IPS-11a (cell line): ENCODE data around the gene PLD3.

Source experiments
- H3K4me3 ChIP-seq: one replicate; pipeline ENCODE4 v1.5.1; 2013; ENCODE audit warnings: low read depth, low read length, control low read depth

PLD3 gene

GRCh38 chr19:40348125-40348913 is at the start of gene PLD3, which contains the start of gene C19orf47:
TSS of gene PLD3 (plus strand) at chr19:40348695. CDS start at chr19:40366484, 17,789 bp downstream.
TSS of gene C19orf47 (minus strand) at chr19:40348397. CDS start at chr19:40341857, 6,540 bp downstream.
- peak within 1 kb of the TSS; percentile 94 for H3K4me3 ChIP-seq

GRCh38 chr19:40300668-40301067 is 47.8 kb upstream of the PLD3 start:
- H3K4me3 ChIP-seq = no peak overlapping the region

GRCh38 chr19:40302224-40303011 is 46.1 kb upstream of the PLD3 start:
- no peak overlapping the region for H3K4me3 ChIP-seq

- no peak overlapping the region for H3K4me3 ChIP-seq
Observed at GRCh38 chr19:40303765-40304164, 44.7 kb upstream of the PLD3 start.

- no peak overlapping the region for H3K4me3 ChIP-seq
Observed at GRCh38 chr19:40304306-40304705, 44.2 kb upstream of the PLD3 start.

- no peak overlapping the region for H3K4me3 ChIP-seq
Observed at GRCh38 chr19:40305403-40305802, 43.1 kb upstream of the PLD3 start.

DNA sequence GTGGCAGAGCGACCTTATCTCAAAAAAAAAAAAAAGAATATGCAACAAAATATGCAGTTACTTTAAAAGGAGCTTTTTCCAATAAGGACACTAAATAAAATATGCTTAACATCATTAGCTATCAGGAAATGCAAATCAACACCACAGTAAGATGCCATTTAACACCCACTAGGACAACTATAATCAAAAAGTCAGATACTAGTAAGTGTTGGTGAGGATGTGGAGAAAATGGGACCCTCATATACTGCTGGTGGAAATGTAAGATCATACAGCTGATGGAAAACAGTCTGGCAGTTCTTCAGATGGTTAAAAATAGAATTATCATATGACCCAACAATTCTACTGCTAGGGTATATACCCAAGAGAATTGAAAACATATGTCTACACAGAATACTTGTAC is 38.8 kb upstream of the PLD3 start:
- no peak overlapping the region for H3K4me3 ChIP-seq

GRCh38 chr19:40312533-40312932 is 36.0 kb upstream of the PLD3 start:
- H3K4me3 ChIP-seq = no peak overlapping the region

- no peak overlapping the region for H3K4me3 ChIP-seq
Observed at GRCh38 chr19:40313229-40313983, 35.1 kb upstream of the PLD3 start.

- no peak overlapping the region for H3K4me3 ChIP-seq
Observed at GRCh38 chr19:40314656-40315055, 33.8 kb upstream of the PLD3 start.

DNA sequence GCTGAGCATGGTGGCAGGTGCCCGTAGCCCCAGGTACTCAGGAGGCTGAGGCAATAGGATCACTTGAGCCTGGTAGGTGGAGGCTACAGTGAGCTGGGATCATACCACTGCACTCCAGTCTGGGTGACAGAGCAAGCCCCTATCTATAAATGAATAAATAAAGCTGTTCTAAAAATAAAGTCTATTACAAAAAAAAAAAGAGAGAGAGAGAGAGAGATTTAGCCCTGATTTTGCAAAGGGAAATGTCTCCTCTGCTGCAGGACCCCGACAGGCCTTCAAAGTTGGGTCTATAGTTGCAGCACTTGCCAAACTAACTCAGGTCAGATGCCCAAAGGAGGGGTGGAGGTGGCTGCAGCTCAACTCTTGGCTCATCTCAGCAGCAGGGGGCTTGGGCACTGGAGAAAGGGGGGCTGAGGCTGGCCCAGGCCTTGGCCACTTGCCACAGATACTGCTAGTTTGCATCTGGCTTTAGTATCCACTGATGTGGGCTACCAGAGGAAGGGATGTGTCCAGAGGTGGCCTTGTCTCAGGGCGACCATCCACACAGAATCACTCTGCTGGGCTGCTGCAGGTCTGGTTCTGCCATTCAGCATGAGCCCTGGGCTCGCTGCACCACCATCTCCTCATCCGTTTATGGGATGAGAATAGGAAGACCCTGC is 32.6 kb upstream of the PLD3 start:
- H3K4me3 ChIP-seq = no peak overlapping the region

- no peak overlapping the region for H3K4me3 ChIP-seq
Observed at GRCh38 chr19:40317338-40317737, 31.2 kb upstream of the PLD3 start.

DNA sequence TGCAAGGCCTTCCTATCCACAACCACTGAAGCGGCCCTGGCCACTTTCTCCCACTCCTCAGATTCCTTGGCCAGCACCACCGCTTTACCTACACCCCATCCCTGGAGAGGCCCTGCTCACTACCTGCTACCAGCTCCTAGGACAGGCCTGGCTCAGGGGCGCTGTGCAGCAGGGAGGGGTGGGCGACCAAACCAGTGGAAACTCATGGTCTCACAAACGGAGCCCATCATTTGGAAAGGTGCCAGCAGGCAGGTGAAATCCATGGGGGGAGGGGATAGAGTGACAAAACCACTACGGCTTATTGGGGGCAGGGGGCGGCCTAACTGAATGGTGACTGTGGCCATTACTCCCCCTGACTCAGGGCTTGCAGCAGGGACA is 27.9 kb upstream of the PLD3 start:
- no peak overlapping the region for H3K4me3 ChIP-seq

DNA sequence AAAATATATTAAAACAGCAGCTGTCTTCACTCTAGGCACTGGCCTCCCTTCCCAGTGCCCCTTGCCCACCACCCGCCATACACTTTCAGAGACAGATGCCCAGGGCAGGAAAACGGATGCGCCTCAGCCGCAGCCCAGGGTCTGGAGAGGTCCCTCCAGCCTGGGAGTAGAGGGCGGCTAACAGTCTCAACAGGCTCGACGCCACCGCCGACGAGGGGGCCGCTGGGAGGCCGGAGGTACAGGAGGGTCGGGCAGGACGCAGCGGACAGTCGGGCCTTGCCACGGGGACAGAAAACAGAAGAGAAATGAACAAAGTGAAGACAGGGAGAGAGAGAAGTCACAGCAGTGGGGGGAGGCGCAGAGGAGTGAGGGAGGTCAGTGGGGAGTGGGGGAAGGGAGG is 27.4 kb upstream of the PLD3 start:
- no peak overlapping the region for H3K4me3 ChIP-seq

DNA sequence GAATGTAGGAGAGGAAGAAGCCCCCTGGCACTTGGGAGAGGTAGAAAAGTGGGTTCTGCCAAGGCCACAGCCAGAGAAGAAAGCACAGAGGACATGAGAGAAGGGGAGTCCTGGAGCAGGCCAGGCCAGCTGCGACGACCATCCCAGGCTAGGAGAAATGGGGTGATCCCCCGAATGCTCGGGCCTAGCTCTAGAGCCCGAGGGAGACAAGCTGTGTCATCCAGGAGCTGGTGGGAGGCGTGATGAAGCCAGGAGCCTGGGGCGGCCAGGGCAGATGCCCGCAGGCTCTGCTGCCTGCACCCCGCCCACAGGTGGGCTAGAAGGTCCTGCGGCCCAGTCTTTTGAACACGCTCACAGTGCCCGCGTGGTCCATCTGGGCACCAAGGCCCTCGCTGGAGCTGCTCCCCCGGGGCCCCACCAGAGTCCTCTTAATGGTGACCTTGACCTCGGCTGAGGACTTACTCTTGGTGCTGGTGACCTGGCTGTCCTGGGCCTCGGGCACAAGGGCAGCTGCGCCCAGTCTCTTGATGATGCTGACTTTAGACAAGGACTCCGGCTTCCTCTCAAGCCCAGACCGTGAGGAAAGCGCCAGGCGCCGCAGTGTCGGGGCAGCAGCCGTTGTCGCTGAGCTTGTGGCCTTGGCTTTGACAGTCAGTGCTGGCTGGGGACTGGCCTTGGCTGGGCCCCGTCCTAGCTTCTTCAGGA is 26.8 kb upstream of the PLD3 start:
- H3K4me3 ChIP-seq = no peak overlapping the region

GRCh38 chr19:40322271-40322610 is 26.3 kb upstream of the PLD3 start:
- no peak overlapping the region for H3K4me3 ChIP-seq

GRCh38 chr19:40322951-40323615 is 25.4 kb upstream of the PLD3 start:
- H3K4me3 ChIP-seq = no peak overlapping the region

- H3K4me3 ChIP-seq = no peak overlapping the region
Observed at GRCh38 chr19:40323705-40324104, 24.8 kb upstream of the PLD3 start.

DNA sequence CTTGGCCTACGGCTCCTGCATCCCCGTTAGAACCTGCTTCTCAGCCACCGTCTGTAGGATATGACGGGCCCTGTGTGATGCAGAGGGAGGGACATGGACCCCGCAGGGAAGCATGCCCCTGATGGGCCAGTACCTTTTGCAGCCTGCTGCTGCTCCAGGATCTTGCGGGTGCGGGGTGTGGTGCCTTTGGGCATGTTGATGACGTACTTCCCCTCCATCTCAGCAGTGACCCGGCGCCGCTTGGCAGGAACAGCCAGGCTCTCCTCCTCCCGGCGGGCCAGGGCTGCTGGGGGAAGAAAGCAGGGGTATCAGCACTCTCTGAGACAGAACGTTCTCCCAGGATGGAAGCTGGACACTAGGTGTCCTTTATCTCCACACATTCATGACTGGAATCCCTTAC is 22.3 kb upstream of the PLD3 start:
- H3K4me3 ChIP-seq = no peak overlapping the region

- H3K4me3 ChIP-seq = no peak overlapping the region
Observed at GRCh38 chr19:40331052-40331451, 17.4 kb upstream of the PLD3 start.
